CD4-positive, alpha-beta T cell (primary cell): Measurements from ENCODE around the gene LYST. TPM values are rescaled to one million over a fixed set of nuclear protein-coding genes. Genes with fewer than 3 reads are reported as not detected.
A peak's percentile ranks its signal among the peaks of the same experiment; 100 is the strongest.

Source experiments
- ATAC-seq: fragments of 200-7000 bp; cut with Tn5 transposase; one replicate; pipeline ENCODE4 v1.10.0; 2022; ENCODE audit warnings: mild to moderate bottlenecking; ENCODE audit not compliant: poor library complexity
- CTCF ChIA-PET: fragments of 350-600 bp; sonication (Branson Sonifier 250); formaldehyde crosslinking; loops from one replicate; lab custom pipeline; 2021; ENCODE audit warnings: antibody characterized with exemption, inconsistent platforms; lab: Charles Lee
- POLR2A ChIA-PET: fragments of 350-600 bp; sonication (Branson Sonifier 250); formaldehyde crosslinking; loops from one replicate; lab custom pipeline; 2021; ENCODE audit warnings: antibody characterized with exemption, inconsistent platforms; lab: Charles Lee
- DNase-seq, 14 experiments: peaks; one replicate each; pipeline ENCODE4 v3.0.0-alpha.2; 2013 to 2020; ENCODE audit warnings: mixed read lengths in 2 of 14
- H3K27ac ChIP-seq, 2 donors: one replicate each; pipeline versions ENCODE4 v1.5.1 to v1.7.0; 2013; ENCODE audit warnings: low read length in 2 of 2, low read depth in 1 of 2, mild to moderate bottlenecking in 1 of 2
- H3K27me3 ChIP-seq, 2 experiments: 1 replicate in 1 of 2; 2 replicates in 1 of 2; pipeline versions ENCODE4 v1.6.1 to v1.7.0; 2013; ENCODE audit warnings: low read length in 2 of 2, control low read depth in 1 of 2, mild to moderate bottlenecking in 1 of 2, moderate library complexity in 1 of 2; ENCODE audit not compliant: insufficient read depth in 2 of 2, control insufficient read depth in 1 of 2
- H3K36me3 ChIP-seq: one replicate; pipeline ENCODE4 v1.6.1; 2013; ENCODE audit warnings: low read length, control low read depth; ENCODE audit not compliant: insufficient read depth
- H3K4me1 ChIP-seq: one replicate; pipeline ENCODE4 v1.6.1; 2013; ENCODE audit warnings: low read length, control low read depth; ENCODE audit not compliant: insufficient read depth
- H3K4me3 ChIP-seq: one replicate; pipeline ENCODE4 v1.5.1; 2013; ENCODE audit warnings: mild to moderate bottlenecking, low read length, moderate library complexity
- H3K9me3 ChIP-seq, 2 experiments: 1 replicate in 1 of 2; 2 replicates in 1 of 2; pipeline versions ENCODE4 v1.6.1 to v1.7.0; 2013; ENCODE audit warnings: low read length in 2 of 2, mild to moderate bottlenecking in 2 of 2, control low read depth in 1 of 2, moderate library complexity in 1 of 2; ENCODE audit not compliant: control insufficient read depth in 1 of 2, insufficient read depth in 1 of 2
- H3K27ac Mint-ChIP-seq: one replicate; pipeline ENCODE4 v1.8.0; 2020; ENCODE audit warnings: mixed read lengths
- H3K27me3 Mint-ChIP-seq: one replicate; pipeline ENCODE4 v1.8.0; 2021; ENCODE audit warnings: mixed read lengths
- H3K36me3 Mint-ChIP-seq: one replicate; pipeline ENCODE4 v1.8.0; 2021; ENCODE audit warnings: low read depth, mixed read lengths
- H3K4me1 Mint-ChIP-seq: one replicate; pipeline ENCODE4 v1.8.0; 2021; ENCODE audit warnings: low read depth, mixed read lengths
- H3K4me3 Mint-ChIP-seq: one replicate; pipeline ENCODE4 v1.8.0; 2020; ENCODE audit warnings: mild to moderate bottlenecking, mixed read lengths
- H3K9me3 Mint-ChIP-seq: one replicate; pipeline ENCODE4 v1.8.0; 2020; ENCODE audit warnings: mixed read lengths
- CTCF ChIP-seq: fragments of 200-600 bp; IDR thresholded peaks from one replicate; pipeline ENCODE4 v1.8.0; 2022; ENCODE audit warnings: antibody characterized with exemption, mild to moderate bottlenecking
- intact Hi-C, 2 experiments: fragments of 100-400 bp; cut with DNase I in 1 of 2; cut with micrococcal nuclease in 1 of 2; formaldehyde crosslinking; loops; one replicate each; pipeline versions ENCODE4 v1.15.1 to v1.9.0; 2023 to 2025; cut with DNase I, micrococcal nuclease
- total RNA-seq, 174 experiments: library from RNA in 2 of 174; stranded (reverse) in 2 of 174; gene quantifications; one replicate each; pipeline ENCODE4 v1.2.3 and lab custom pipeline; 2021 to 2026

The LYST gene
- total RNA-seq, 2 experiments from 2014 or later = 24.9 to 26.8 TPM

GRCh38 chr1:235832011-235832410 is 34.7 kb downstream of the LYST start:
- ATAC-seq = no peak
- H3K36me3 Mint-ChIP-seq = peaks cover 21% of the 10 kb centered on the region
- Histone ChIP-seq H3K4me1 (no peaks in the 10 kb centered on the region), H3K4me3 (no peak overlapping the region), H3K27me3 (no peaks in the 10 kb centered on the region), H3K36me3 (peaks cover 15% of the 10 kb centered on the region), H3K27ac (no peak overlapping the region), H3K9me3 (no peaks in the 10 kb centered on the region)
- no peak for TF ChIP-seq CTCF
- H3K27ac Mint-ChIP-seq = no peak overlapping the region
- H3K9me3 Mint-ChIP-seq = no peaks in the 10 kb centered on the region
- no peaks in the 10 kb centered on the region for H3K4me1 Mint-ChIP-seq
- no peaks in the 10 kb centered on the region for H3K27me3 Mint-ChIP-seq
- ChIA-PET CTCF (interaction anchor here (1.2 kb wide), 1 partner anchor 139 kb away, joined by 3 read pairs; no protein-coding TSS in a partner anchor), POLR2A (interaction anchor here (1.5 kb wide), 1 partner anchor 11 kb away, joined by 4 read pairs; no protein-coding TSS in a partner anchor)
- no peak for DNase-seq
- intact Hi-C loops = no loop called here
- no peak overlapping the region for H3K4me3 Mint-ChIP-seq

- Histone ChIP-seq H3K4me3 (no peak overlapping the region), H3K27ac (no peak overlapping the region), H3K9me3 (no peaks in the 10 kb centered on the region), H3K27me3 (no peaks in the 10 kb centered on the region), H3K36me3 (peaks cover 15% of the 10 kb centered on the region), H3K4me1 (no peaks in the 10 kb centered on the region)
- Mint-ChIP-seq H3K4me1 (no peaks in the 10 kb centered on the region), H3K27me3 (no peaks in the 10 kb centered on the region), H3K4me3 (no peak overlapping the region), H3K27ac (no peak overlapping the region), H3K36me3 (peaks cover 26% of the 10 kb centered on the region), H3K9me3 (no peaks in the 10 kb centered on the region)
- POLR2A ChIA-PET = interaction anchor here (0.5 kb wide), 1 partner anchor 669 kb away, joined by 4 read pairs; no protein-coding TSS in a partner anchor
- intact Hi-C loops = no loop called here
- ATAC-seq = no peak
- TF ChIP-seq CTCF = no peak
- DNase-seq = peak in 2 of 14 experiments; percentile 42 to 59
- CTCF ChIA-PET = no interaction called here
These were observed 35.6 kb downstream of the LYST start for GRCh38 chr1:235831148-235831547.

GRCh38 chr1:235826102-235826854 is 40.4 kb downstream of the LYST start:
- Mint-ChIP-seq H3K27ac (no peak overlapping the region), H3K4me1 (no peaks in the 10 kb centered on the region), H3K4me3 (no peak overlapping the region), H3K36me3 (peaks cover 36% of the 10 kb centered on the region), H3K9me3 (no peaks in the 10 kb centered on the region), H3K27me3 (no peaks in the 10 kb centered on the region)
- Histone ChIP-seq H3K9me3 (no peaks in the 10 kb centered on the region), H3K36me3 (peaks cover 14% of the 10 kb centered on the region), H3K4me3 (no peak overlapping the region), H3K27me3 (no peaks in the 10 kb centered on the region), H3K27ac (no peak overlapping the region), H3K4me1 (no peaks in the 10 kb centered on the region)
- TF ChIP-seq CTCF = no peak
- ATAC-seq (no peak), DNase-seq (no peak)
- intact Hi-C loops = no loop called here
- CTCF ChIA-PET = no interaction called here
- POLR2A ChIA-PET = no interaction called here
